22Rv1 (cell line): ENCODE results near the gene FN3KRP.

Experiments
- ZFX ChIP-seq: fragments of 450-650 bp; IDR thresholded peaks from 2 replicates; pipeline ENCODE4 v1.6.1; 2017; ENCODE audit warnings: antibody characterized with exemption, borderline replicate concordance
- TF ChIP-seq, protein P1 (sequence below): fragments of 450-650 bp; IDR thresholded peaks from 2 replicates; pipeline ENCODE4 v1.5.1; 2017; ENCODE audit warnings: mild to moderate bottlenecking

DNA sequence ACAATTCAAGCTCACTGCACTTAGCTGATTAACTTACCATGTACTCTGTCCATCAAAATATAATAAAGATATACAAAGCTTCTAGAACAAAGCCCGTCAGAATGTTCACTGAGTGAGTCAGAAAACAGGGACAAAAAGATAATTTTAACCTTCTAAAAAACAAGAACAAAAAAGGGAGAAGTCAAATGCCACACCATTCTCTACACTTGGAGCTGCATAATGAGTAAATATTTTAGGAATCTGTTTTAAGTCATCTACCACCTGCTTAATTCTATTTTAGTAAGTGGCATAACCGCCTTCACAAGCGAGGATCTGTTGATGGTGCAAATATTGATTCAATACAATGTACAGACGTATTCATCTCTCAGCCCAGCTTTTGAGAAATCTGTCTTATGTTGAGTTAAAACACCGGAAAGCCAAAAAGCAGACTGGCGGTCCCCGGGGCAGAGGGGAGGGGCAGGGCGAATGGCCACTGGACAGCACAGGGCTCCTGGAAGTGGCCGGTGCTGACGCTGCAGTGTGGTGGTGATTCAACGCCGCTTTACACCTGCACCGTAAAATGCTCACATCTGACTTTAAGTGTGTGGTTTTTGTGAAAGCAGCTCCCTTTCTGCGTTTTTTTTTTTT, 38.1 kb upstream of the FN3KRP start:
- TF ChIP-seq, protein P1, sequence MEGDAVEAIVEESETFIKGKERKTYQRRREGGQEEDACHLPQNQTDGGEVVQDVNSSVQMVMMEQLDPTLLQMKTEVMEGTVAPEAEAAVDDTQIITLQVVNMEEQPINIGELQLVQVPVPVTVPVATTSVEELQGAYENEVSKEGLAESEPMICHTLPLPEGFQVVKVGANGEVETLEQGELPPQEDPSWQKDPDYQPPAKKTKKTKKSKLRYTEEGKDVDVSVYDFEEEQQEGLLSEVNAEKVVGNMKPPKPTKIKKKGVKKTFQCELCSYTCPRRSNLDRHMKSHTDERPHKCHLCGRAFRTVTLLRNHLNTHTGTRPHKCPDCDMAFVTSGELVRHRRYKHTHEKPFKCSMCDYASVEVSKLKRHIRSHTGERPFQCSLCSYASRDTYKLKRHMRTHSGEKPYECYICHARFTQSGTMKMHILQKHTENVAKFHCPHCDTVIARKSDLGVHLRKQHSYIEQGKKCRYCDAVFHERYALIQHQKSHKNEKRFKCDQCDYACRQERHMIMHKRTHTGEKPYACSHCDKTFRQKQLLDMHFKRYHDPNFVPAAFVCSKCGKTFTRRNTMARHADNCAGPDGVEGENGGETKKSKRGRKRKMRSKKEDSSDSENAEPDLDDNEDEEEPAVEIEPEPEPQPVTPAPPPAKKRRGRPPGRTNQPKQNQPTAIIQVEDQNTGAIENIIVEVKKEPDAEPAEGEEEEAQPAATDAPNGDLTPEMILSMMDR, result no peak
- no peak for TF ChIP-seq ZFX
